GM10266 (cell line): ENCODE measurements around the gene MAD2L2.

Experiments used
- DNase-seq: peaks from one replicate; pipeline ENCODE4 v3.0.0; 2012; ENCODE audit errors: extremely low spot score
- CTCF ChIP-seq: IDR thresholded peaks from 2 replicates; pipeline ENCODE4 v1.5.1; 2012; ENCODE audit warnings: mild to moderate bottlenecking, low read depth; ENCODE audit not compliant: control insufficient read depth, insufficient read depth; ENCODE audit errors: missing control alignments

MAD2L2 gene

GRCh38 chr1:11640944-11641343 is 40.0 kb downstream of the MAD2L2 start:
- no peak for TF ChIP-seq CTCF
- DNase-seq: no peak

GRCh38 chr1:11640101-11640500 is 40.8 kb downstream of the MAD2L2 start:
- TF ChIP-seq CTCF: no peak
- DNase-seq: no peak

GRCh38 chr1:11639372-11639771 is 41.6 kb downstream of the MAD2L2 start:
- no peak for TF ChIP-seq CTCF
- DNase-seq: no peak

GRCh38 chr1:11638121-11638520 is 42.8 kb downstream of the MAD2L2 start:
- DNase-seq: no peak
- TF ChIP-seq CTCF: no peak

GRCh38 chr1:11634365-11635192 is 46.4 kb downstream of the MAD2L2 start:
- TF ChIP-seq CTCF: no peak
- DNase-seq: no peak

- TF ChIP-seq CTCF: no peak
- DNase-seq: no peak
Observed at GRCh38 chr1:11629184-11630016, 51.5 kb downstream of the MAD2L2 start.

- no peak for TF ChIP-seq CTCF
Observed at GRCh38 chr1:11628767-11629166, 52.2 kb downstream of the MAD2L2 start.

More at GRCh38 chr1:11628767-11629166, 52.2 kb downstream of the MAD2L2 start:
- no peak for DNase-seq
